A172 (cell line): Measurements from ENCODE around the gene USP17L10. TPM values are rescaled to one million over a fixed set of nuclear protein-coding genes. Genes with fewer than 3 reads are reported as not detected.
"Not testable (repeated sequence)": the region's sequence is repeated elsewhere in the genome, so short reads cannot be mapped to it uniquely, and the experiment has no call there.

Source experiments
- DNase-seq: peaks from one replicate; pipeline ENCODE4 v3.0.0-alpha.2; 2015; ENCODE audit warnings: low spot score
- total RNA-seq: library from RNA; depleted of rRNA; stranded (reverse); fragments of >200 nt; shearing (Covaris generic); gene quantifications from 2 replicates; pipeline ENCODE4 v1.2.3, GENCODE V29; 2014; rRNA removed

Gene USP17L10, protein sequence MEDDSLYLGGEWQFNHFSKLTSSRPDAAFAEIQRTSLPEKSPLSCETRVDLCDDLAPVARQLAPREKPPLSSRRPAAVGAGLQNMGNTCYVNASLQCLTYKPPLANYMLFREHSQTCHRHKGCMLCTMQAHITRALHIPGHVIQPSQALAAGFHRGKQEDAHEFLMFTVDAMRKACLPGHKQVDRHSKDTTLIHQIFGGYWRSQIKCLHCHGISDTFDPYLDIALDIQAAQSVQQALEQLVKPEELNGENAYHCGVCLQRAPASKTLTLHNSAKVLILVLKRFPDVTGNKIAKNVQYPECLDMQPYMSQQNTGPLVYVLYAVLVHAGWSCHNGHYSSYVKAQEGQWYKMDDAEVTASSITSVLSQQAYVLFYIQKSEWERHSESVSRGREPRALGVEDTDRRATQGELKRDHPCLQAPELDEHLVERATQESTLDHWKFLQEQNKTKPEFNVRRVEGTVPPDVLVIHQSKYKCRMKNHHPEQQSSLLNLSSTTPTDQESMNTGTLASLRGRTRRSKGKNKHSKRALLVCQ
- not detected in 2 replicates for total RNA-seq

DNA sequence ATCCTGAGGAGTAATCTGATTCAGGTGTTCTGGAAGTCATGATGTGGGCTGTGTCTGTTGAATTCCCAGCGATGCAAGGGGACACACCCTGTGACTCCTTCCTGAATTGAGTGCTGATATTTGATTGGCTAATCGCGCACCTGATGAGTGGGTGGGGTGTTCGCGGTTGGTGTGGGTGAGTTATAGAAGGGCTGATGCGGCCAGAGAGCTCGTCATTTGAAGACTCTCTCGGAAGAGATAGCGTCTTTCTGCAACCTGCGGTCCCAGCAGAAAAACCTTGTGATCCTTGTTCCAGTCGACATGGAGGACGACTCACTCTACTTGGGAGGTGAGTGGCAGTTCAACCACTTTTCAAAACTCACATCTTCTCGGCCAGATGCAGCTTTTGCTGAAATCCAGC is at the start of gene USP17L10:
TSS of gene USP17L10 (plus strand) at position 301 of the 400 bp plus-strand sequence. CDS start at position 301, 0 bp downstream.
- not testable (repeated sequence) for DNase-seq

DNA sequence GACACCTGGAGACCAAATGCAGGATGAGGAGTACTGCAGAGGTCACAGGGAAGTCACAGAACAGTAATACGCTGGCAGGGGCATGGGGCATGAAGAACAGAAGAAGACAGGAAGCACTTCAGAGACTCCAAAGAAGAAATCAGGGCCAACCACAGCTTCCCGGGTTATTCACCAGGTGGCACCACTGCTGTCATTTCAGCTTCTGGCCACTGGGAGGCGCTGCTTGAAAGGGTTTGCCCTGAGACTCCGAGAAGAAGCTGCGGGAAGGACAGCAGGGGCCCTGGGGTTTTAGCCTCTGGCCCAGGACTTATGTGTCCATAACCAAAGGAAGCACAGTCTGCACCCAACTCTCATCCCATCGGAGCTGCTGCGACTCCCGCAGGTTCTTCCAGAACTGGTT is 44.5 kb upstream of the USP17L10 start:
- DNase-seq: not testable (repeated sequence)

DNA sequence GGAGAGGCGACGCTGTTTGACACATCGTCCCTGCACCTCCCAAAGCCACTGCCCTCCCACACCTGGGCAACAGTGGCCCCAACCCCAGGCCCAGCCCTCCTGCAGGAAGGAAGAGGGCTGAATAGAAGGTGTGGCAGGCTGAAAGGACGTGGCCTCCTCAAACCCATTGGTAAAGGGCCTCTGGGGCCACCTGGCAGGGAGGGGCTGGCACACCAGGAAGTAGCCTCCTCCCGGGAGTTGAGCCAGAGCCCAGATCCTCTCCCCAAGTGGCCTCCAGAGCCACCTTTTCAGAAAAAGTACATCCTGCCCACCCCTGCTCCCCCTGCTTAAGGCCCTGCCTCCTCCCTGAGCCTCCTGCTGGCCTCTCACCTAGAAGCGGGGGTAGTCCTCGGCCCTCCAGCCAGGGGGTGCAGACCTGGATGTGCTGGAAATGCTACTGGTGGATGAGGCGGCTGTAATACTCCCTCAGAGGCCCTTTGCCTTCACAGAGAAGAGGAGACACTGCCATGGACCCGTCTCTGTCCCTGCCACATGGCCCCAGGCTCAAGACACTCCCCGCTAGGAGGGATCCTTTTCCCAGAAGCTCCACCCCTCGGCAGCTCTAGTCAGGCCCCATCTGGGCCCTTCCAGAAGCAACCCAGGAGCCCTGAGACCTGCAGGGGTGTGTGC is 40.5 kb upstream of the USP17L10 start, which contains the start of gene FAM90A26:
TSS of gene FAM90A26 (plus strand) at position 619 of the 669 bp plus-strand sequence. CDS start 2,764 bp downstream, outside the sequence.
- not testable (repeated sequence) for DNase-seq

DNA sequence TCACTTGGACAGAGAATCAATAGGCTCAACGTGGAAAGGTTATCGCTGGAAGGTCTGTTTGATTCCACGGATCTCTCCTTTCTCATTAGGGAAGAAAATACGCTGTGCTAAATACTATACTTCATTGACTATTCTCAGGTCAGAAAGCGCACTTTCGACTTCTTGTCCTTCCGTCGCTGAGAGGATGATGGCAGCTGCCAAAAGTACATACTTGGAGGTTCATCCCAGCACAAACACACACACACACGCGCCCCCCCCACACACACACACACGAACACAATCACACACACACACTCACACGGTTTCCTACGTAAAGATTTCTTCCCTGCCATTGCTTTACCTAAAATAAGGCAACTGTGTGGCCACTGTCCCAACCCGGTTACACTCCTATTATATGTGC is 4.2 kb downstream of the USP17L10 start:
- not testable (repeated sequence) for DNase-seq

DNA sequence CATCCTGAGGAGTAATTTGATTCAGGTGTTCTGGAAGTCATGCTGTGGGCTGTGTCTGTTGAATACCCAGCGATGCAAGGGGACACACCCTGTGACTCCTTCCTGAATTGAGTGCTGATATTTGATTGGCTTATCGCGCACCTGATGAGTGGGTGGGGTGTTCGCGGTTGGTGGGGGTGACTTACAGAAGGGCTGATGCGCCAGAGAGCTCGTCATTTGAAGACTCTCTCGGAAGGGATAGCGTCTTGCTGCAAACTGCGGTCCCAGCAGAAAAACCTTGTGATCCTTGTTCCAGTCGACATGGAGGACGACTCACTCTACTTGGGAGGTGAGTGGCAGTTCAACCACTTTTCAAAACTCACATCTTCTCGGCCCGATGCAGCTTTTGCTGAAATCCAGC is 4.6 kb downstream of the USP17L10 start, which contains the start of gene USP17L11:
TSS of gene USP17L11 (plus strand) at position 301 of the 400 bp plus-strand sequence. CDS start at position 301, 0 bp downstream.
- DNase-seq: not testable (repeated sequence)

DNA sequence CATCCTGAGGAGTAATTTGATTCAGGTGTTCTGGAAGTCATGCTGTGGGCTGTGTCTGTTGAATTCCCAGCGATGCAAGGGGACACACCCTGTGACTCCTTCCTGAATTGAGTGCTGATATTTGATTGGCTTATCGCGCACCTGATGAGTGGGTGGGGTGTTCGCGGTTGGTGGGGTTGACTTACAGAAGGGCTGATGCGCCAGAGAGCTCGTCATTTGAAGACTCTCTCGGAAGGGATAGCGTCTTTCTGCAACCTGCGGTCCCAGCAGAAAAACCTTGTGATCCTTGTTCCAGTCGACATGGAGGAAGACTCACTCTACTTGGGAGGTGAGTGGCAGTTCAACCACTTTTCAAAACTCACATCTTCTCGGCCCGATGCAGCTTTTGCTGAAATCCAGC is 9.4 kb downstream of the USP17L10 start, which contains the start of gene USP17L12:
TSS of gene USP17L12 (plus strand) at position 301 of the 400 bp plus-strand sequence. CDS start at position 301, 0 bp downstream.
- DNase-seq: not testable (repeated sequence)

DNA sequence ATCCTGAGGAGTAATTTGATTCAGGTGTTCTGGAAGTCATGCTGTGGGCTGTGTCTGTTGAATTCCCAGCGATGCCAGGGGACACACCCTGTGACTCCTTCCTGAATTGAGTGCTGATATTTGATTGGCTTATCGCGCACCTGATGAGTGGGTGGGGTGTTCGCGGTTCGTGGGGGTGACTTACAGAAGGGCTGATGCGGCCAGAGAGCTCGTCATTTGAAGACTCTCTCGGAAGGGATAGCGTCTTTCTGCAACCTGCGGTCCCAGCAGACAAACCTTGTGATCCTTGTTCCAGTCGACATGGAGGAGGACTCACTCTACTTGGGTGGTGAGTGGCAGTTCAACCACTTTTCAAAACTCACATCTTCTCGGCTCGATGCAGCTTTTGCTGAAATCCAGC is 14.1 kb downstream of the USP17L10 start, which contains the start of gene USP17L13:
TSS of gene USP17L13 (plus strand) at position 301 of the 400 bp plus-strand sequence. CDS start at position 301, 0 bp downstream.
- DNase-seq: not testable (repeated sequence)

DNA sequence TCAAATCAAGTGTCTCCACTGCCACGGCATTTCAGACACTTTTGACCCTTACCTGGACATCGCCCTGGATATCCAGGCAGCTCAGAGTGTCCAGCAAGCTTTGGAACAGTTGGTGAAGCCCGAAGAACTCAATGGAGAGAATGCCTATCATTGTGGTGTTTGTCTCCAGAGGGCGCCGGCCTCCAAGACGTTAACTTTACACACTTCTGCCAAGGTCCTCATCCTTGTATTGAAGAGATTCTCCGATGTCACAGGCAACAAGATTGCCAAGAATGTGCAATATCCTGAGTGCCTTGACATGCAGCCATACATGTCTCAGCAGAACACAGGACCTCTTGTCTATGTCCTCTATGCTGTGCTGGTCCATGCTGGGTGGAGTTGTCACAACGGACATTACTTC is 19.8 kb downstream of the USP17L10 start:
- DNase-seq: not testable (repeated sequence)

DNA sequence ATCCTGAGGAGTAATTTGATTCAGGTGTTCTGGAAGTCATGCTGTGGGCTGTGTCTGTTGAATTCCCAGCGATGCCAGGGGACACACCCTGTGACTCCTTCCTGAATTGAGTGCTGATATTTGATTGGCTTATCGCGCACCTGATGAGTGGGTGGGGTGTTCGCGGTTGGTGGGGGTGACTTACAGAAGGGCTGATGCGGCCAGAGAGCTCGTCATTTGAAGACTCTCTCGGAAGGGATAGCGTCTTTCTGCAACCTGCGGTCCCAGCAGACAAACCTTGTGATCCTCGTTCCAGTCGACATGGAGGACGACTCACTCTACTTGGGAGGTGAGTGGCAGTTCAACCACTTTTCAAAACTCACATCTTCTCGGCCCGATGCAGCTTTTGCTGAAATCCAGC is 23.6 kb downstream of the USP17L10 start, which contains the start of gene USP17L15:
TSS of gene USP17L15 (plus strand) at position 301 of the 400 bp plus-strand sequence. CDS start at position 301, 0 bp downstream.
- not testable (repeated sequence) for DNase-seq

DNA sequence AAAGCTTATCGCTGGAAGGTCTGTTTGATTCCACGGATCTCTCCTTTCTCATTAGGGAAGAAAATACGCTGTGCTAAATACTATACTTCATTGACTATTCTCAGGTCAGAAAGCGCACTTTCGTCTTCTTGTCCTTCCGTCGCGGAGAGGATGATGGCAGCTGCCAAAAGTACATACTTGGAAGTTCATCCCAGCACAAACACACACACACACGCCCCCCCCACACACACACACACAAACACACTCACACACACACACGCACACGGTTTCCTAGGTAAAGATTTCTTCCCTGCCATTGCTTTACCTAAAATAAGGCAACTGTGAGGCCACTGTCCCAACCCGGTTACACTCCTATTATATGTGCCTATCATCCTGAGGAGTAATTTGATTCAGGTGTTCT is 28.0 kb downstream of the USP17L10 start:
- not testable (repeated sequence) for DNase-seq

DNA sequence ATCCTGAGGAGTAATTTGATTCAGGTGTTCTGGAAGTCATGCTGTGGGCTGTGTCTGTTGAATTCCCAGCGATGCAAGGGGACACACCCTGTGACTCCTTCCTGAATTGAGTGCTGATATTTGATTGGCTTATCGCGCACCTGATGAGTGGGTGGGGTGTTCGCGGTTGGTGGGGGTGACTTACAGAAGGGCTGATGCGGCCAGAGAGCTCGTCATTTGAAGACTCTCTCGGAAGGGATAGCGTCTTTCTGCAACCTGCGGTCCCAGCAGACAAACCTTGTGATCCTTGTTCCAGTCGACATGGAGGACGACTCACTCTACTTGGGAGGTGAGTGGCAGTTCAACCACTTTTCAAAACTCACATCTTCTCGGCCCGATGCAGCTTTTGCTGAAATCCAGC is 33.1 kb downstream of the USP17L10 start, which contains the start of gene USP17L17:
TSS of gene USP17L17 (plus strand) at position 301 of the 400 bp plus-strand sequence. CDS start at position 301, 0 bp downstream.
- not testable (repeated sequence) for DNase-seq

DNA sequence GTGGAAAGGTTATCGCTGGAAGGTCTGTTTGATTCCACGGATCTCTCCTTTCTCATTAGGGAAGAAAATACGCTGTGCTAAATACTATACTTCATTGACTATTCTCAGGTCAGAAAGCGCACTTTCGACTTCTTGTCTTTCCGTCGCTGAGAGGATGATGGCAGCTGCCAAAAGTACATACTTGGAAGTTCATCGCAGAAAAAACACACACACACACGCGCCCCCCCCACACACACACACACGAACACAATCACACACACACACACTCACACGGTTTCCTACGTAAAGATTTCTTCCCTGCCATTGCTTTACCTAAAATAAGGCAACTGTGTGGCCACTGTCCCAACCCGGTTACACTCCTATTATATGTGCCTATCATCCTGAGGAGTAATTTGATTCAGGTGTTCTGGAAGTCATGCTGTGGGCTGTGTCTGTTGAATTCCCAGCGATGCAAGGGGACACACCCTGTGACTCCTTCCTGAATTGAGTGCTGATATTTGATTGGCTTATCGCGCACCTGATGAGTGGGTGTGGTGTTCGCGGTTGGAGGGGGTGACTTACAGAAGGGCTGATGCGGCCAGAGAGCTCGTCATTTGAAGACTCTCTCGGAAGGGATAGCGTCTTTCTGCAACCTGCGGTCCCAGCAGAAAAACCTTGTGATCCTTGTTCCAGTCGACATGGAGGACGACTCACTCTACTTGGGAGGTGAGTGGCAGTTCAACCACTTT is 37.7 kb downstream of the USP17L10 start, which contains the start of gene USP17L18:
TSS of gene USP17L18 (plus strand) at position 678 of the 728 bp plus-strand sequence. CDS start at position 678, 0 bp downstream.
- DNase-seq: not testable (repeated sequence)

DNA sequence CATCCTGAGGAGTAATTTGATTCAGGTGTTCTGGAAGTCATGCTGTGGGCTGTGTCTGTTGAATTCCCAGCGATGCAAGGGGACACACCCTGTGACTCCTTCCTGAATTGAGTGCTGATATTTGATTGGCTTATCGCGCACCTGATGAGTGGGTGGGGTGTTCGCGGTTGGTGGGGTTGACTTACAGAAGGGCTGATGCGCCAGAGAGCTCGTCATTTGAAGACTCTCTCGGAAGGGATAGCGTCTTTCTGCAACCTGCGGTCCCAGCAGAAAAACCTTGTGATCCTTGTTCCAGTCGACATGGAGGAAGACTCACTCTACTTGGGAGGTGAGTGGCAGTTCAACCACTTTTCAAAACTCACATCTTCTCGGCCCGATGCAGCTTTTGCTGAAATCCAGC is 42.6 kb downstream of the USP17L10 start, which contains the start of gene USP17L19:
TSS of gene USP17L19 (plus strand) at position 301 of the 400 bp plus-strand sequence. CDS start at position 301, 0 bp downstream.
- DNase-seq: not testable (repeated sequence)

DNA sequence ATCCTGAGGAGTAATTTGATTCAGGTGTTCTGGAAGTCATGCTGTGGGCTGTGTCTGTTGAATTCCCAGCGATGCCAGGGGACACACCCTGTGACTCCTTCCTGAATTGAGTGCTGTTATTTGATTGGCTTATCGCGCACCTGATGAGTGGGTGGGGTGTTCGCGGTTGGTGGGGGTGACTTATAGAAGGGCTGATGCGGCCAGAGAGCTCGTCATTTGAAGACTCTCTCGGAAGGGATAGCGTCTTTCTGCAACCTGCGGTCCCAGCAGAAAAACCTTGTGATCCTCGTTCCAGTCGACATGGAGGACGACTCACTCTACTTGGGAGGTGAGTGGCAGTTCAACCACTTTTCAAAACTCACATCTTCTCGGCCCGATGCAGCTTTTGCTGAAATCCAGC is 47.4 kb downstream of the USP17L10 start, which contains the start of gene USP17L20:
TSS of gene USP17L20 (plus strand) at position 301 of the 400 bp plus-strand sequence. CDS start at position 301, 0 bp downstream.
- DNase-seq: not testable (repeated sequence)

Other genes with a start within 250 kb of the USP17L10 start
- not detected in 2 replicates for gene FAM90A26, start 40.2 kb upstream of the USP17L10 start, total RNA-seq
- not detected in 2 replicates for gene USP17L11, start 4.7 kb downstream of the USP17L10 start, total RNA-seq
- not detected in 2 replicates for gene USP17L12, start 9.5 kb downstream of the USP17L10 start, total RNA-seq
- gene USP17L13, start 14.2 kb downstream of the USP17L10 start, total RNA-seq: not detected in 2 replicates
- not detected in 2 replicates for gene USP17L15, start 23.7 kb downstream of the USP17L10 start, total RNA-seq
- not detected in 2 replicates for gene USP17L17, start 33.2 kb downstream of the USP17L10 start, total RNA-seq
- not detected in 2 replicates for gene USP17L18, start 38.0 kb downstream of the USP17L10 start, total RNA-seq
- not detected in 2 replicates for gene USP17L19, start 42.7 kb downstream of the USP17L10 start, total RNA-seq
- gene USP17L20, start 47.5 kb downstream of the USP17L10 start, total RNA-seq: not detected in 2 replicates
- gene USP17L21, start 52.2 kb downstream of the USP17L10 start, total RNA-seq: not detected in 2 replicates
- not detected in 2 replicates for gene USP17L22, start 57.0 kb downstream of the USP17L10 start, total RNA-seq
- gene USP17L24, start 114.5 kb downstream of the USP17L10 start, total RNA-seq: not detected in 2 replicates
- gene USP17L25, start 119.3 kb downstream of the USP17L10 start, total RNA-seq: not detected in 2 replicates
- gene USP17L26, start 124.0 kb downstream of the USP17L10 start, total RNA-seq: not detected in 2 replicates
- not detected in 2 replicates for gene USP17L5, start 128.7 kb downstream of the USP17L10 start, total RNA-seq
- gene USP17L27, start 133.5 kb downstream of the USP17L10 start, total RNA-seq: not detected in 2 replicates
- gene USP17L28, start 138.2 kb downstream of the USP17L10 start, total RNA-seq: not detected in 2 replicates
- not detected in 2 replicates for gene USP17L29, start 143.0 kb downstream of the USP17L10 start, total RNA-seq
- not detected in 2 replicates for gene USP17L30, start 152.5 kb downstream of the USP17L10 start, total RNA-seq
- not detected in 2 replicates for gene DEFB131A, start 233.8 kb downstream of the USP17L10 start, total RNA-seq